Calu3 (cell line): Measurements from ENCODE around the gene BOK. TPM values are rescaled to one million over a fixed set of nuclear protein-coding genes. Genes with fewer than 3 reads are reported as not detected.

Experiments
- BruUV-seq: library from RNA; stranded (reverse); fragments of 400-500 nt; replicated peaks from 2 replicates; lab custom pipeline; 2021; lab: Mats Ljungman, UMichigan
- CTCF ChIA-PET: fragments of 300-600 bp; sonication (Branson Sonifier 250); formaldehyde crosslinking; loops from one replicate; lab custom pipeline; 2022; ENCODE audit warnings: antibody characterized with exemption; lab: Charles Lee
- DNase-seq: peaks from one replicate; pipeline ENCODE4 v3.0.0; 2022
- H3K27ac Mint-ChIP-seq: one replicate; pipeline ENCODE4 v1.8.0; 2022; ENCODE audit warnings: mixed read lengths; ENCODE audit not compliant: unreplicated experiment
- H3K27me3 Mint-ChIP-seq: one replicate; pipeline ENCODE4 v1.8.0; 2022; ENCODE audit warnings: mixed read lengths; ENCODE audit not compliant: unreplicated experiment
- H3K36me3 Mint-ChIP-seq: one replicate; pipeline ENCODE4 v1.8.0; 2022; ENCODE audit warnings: mild to moderate bottlenecking, moderate library complexity, mixed read lengths; ENCODE audit not compliant: insufficient read depth, unreplicated experiment
- H3K4me1 Mint-ChIP-seq: one replicate; pipeline ENCODE4 v1.8.0; 2022; ENCODE audit warnings: mild to moderate bottlenecking, low read depth, mixed read lengths; ENCODE audit not compliant: unreplicated experiment
- H3K4me3 Mint-ChIP-seq: one replicate; pipeline ENCODE4 v1.8.0; 2022; ENCODE audit warnings: mild to moderate bottlenecking, low read depth, moderate library complexity, mixed read lengths; ENCODE audit not compliant: unreplicated experiment
- H3K9me3 Mint-ChIP-seq: one replicate; pipeline ENCODE4 v1.8.0; 2022; ENCODE audit warnings: low read depth, mixed read lengths; ENCODE audit not compliant: unreplicated experiment
- intact Hi-C: fragments of 100-400 bp; cut with micrococcal nuclease; formaldehyde crosslinking; loops from one replicate; pipeline ENCODE4 v1.10.0; 2022; ENCODE audit not compliant: unreplicated experiment
- total RNA-seq: library from RNA; stranded (reverse); gene quantifications from 2 replicates; pipeline ENCODE4 v1.2.3, GENCODE V29; 2022
- TF ChIP-seq, protein P1 (sequence below): fragments of 200-600 bp; IDR thresholded peaks from one replicate; pipeline ENCODE4 v1.8.0; 2022; ENCODE audit warnings: antibody characterized with exemption; ENCODE audit not compliant: unreplicated experiment

BOK gene
- total RNA-seq, 1 experiment from 2014 or later: 30.1 TPM

DNA sequence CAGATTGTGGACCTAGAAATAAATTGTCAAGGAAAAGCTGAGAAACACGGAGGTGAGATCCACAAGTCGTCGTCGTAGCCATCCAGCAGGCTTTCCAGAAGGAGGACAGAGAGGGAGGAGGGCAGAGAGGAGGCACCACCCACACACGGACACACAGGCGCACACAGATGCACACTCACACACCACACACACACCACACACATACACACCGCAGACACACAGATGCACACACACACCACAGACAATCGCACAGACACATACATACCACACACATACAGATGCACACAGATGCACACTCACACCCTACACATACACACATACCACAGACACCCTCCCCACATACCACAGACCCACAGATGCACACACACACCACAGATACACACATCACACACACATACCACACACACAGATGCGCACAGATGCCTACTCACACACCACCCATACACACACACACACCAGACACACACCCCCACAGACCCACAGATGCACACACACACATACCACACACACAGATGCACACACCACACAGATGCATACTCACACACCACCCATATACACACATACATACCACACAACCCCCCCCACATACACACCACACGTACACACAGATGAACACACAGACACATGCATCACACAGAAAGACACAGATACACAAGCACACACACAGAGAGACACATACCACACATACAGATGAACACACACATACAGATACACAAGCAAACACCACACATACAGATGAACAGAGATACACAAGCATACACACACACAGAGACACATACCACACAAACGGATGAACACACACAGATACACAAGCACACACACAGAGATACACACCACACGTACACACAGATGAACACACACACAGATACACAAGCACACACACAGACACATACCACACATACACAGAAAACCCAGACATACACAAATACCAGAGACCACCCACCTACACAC is 12.7 kb upstream of the BOK start:
- DNase-seq: no peak
- H3K27me3 Mint-ChIP-seq: no peaks in the 10 kb centered on the region
- CTCF ChIA-PET: no interaction called here
- H3K9me3 Mint-ChIP-seq: no peaks in the 10 kb centered on the region
- H3K36me3 Mint-ChIP-seq: no peaks in the 10 kb centered on the region
- H3K27ac Mint-ChIP-seq: no peak overlapping the region
- BruUV-seq: no TSS peak
- no peaks in the 10 kb centered on the region for H3K4me1 Mint-ChIP-seq
- H3K4me3 Mint-ChIP-seq: no peak overlapping the region
- intact Hi-C loops: no loop called here
- TF ChIP-seq, protein P1, sequence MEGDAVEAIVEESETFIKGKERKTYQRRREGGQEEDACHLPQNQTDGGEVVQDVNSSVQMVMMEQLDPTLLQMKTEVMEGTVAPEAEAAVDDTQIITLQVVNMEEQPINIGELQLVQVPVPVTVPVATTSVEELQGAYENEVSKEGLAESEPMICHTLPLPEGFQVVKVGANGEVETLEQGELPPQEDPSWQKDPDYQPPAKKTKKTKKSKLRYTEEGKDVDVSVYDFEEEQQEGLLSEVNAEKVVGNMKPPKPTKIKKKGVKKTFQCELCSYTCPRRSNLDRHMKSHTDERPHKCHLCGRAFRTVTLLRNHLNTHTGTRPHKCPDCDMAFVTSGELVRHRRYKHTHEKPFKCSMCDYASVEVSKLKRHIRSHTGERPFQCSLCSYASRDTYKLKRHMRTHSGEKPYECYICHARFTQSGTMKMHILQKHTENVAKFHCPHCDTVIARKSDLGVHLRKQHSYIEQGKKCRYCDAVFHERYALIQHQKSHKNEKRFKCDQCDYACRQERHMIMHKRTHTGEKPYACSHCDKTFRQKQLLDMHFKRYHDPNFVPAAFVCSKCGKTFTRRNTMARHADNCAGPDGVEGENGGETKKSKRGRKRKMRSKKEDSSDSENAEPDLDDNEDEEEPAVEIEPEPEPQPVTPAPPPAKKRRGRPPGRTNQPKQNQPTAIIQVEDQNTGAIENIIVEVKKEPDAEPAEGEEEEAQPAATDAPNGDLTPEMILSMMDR: no peak

DNA sequence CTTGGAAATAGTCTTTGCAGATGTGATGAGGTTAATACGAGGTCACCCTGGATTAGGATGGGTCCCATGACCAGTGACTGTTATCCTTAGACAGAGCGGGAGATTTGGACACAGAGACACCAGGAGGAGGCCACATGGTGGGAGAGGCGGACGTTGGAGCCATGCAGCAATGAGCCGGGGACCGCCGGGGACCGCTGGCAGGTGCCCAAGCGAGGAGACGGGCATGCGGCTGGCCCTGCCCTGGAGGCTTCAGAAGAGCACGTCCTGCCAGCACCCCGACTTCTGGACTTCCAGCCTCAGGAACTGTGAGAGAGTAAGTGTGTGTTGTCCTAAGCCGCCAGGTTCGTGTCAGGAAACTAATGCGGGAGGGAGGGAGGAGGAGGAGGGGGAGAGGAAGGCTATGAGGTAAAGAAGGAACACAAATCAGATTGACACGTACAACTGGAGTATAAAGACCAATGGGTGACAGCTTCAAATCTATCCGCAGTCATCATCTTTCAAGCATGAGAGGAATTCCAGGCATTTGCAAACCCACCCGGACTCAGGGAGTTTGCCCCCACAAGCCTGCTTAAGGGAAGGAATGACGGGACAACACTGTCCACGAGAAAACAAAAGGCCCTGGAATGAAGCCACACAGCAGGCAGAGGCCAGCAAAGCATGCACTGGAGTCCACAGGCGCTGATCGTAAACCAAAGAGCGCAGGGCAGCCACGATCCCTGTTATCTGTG is 11.6 kb upstream of the BOK start:
- Mint-ChIP-seq H3K4me1 (peaks cover 1% of the 10 kb centered on the region), H3K27ac (no peak overlapping the region), H3K4me3 (no peak overlapping the region), H3K9me3 (no peaks in the 10 kb centered on the region), H3K27me3 (peaks cover 8% of the 10 kb centered on the region), H3K36me3 (no peaks in the 10 kb centered on the region)
- CTCF ChIA-PET: no interaction called here
- no peak for DNase-seq
- TF ChIP-seq, protein P1: no peak
- intact Hi-C loops: no loop called here
- BruUV-seq: no TSS peak

DNA sequence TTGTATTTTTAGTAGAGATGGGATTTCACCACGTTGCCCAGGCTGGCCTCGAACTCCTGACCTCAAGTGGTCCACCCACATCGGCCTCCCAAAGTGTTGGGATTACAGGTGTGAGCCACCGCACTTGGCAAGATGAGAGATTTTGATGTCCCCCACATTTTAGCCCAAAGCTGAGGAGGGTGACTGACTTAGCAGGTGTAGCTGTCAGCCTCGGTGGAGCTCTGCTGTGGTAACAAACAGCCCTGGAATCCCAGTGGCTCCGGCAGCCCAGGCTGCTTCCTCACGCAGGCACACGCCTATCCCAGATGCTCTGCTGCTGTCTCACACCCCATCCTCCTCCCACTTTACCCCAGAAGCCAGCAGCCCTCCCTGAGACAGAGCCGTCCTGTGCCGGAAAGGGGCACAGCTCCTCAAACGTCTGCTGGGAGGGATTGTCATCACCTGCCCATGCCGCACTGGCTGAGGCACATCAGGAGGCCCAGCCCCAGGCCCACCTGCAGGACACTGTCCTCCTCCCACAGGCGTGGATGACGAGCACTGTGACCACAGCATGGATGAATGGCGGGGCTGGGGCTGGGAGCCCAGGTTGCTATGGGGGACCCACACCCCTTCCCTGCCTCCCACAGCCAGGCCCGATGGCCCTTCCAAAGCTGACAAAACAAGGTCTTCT is 10.6 kb upstream of the BOK start:
- Mint-ChIP-seq H3K9me3 (no peaks in the 10 kb centered on the region), H3K4me1 (peaks cover 9% of the 10 kb centered on the region), H3K27me3 (peaks cover 18% of the 10 kb centered on the region), H3K36me3 (no peaks in the 10 kb centered on the region), H3K4me3 (no peak overlapping the region), H3K27ac (no peak overlapping the region)
- intact Hi-C loops: no loop called here
- CTCF ChIA-PET: no interaction called here
- no peak for DNase-seq
- TF ChIP-seq, protein P1: no peak
- BruUV-seq: no TSS peak

- DNase-seq: no peak
- Mint-ChIP-seq H3K4me1 (peaks cover 9% of the 10 kb centered on the region), H3K4me3 (no peak overlapping the region), H3K9me3 (no peaks in the 10 kb centered on the region), H3K27ac (no peak overlapping the region), H3K36me3 (no peaks in the 10 kb centered on the region), H3K27me3 (peaks cover 23% of the 10 kb centered on the region)
- intact Hi-C loops: no loop called here
- TF ChIP-seq, protein P1: no peak
- CTCF ChIA-PET: no interaction called here
- no TSS peak for BruUV-seq
Observed at GRCh38 chr2:241548451-241548835, 10.1 kb upstream of the BOK start.
